CD14-positive monocyte (primary cell): Measurements from ENCODE around the gene COBLL1. TPM values are rescaled to one million over a fixed set of nuclear protein-coding genes. Genes with fewer than 3 reads are reported as not detected.

Source experiments
- DNase-seq, 3 donors: peaks; one replicate each; pipeline ENCODE4 v3.0.0-alpha.2; 2011 to 2022
- H2AFZ ChIP-seq: 2 replicates; pipeline ENCODE4 v1.6.0; 2012; ENCODE audit warnings: mild to moderate bottlenecking, low read depth, low read length, inconsistent platforms; ENCODE audit not compliant: insufficient read depth, poor library complexity, severe bottlenecking
- H3K27ac ChIP-seq, 2 donors: 1 replicate in 1 of 2; 2 replicates in 1 of 2; pipeline ENCODE4 v1.5.1; 2012 to 2013; ENCODE audit warnings: low read length in 2 of 2, control low read depth in 1 of 2, inconsistent platforms in 1 of 2, low read depth in 1 of 2, mild to moderate bottlenecking in 1 of 2
- H3K27me3 ChIP-seq, 2 donors: one replicate each; pipeline versions ENCODE4 v1.6.0 to v1.6.1; 2011 to 2013; ENCODE audit warnings: low read length in 2 of 2; ENCODE audit not compliant: control insufficient read depth in 2 of 2, insufficient read depth in 2 of 2
- H3K36me3 ChIP-seq, 2 donors: replicated peaks in 1 of 2; 1 replicate in 1 of 2; 2 replicates in 1 of 2; pipeline versions ENCODE4 v1.5.1 to v1.6.1; 2012 to 2013; ENCODE audit warnings: low read length in 2 of 2, control low read depth in 1 of 2, inconsistent platforms in 1 of 2, mild to moderate bottlenecking in 1 of 2; ENCODE audit not compliant: insufficient read depth in 2 of 2, control insufficient read depth in 1 of 2
- H3K4me1 ChIP-seq, 2 donors: 1 replicate in 1 of 2; 2 replicates in 1 of 2; pipeline versions ENCODE4 v1.5.1 to v1.6.1; 2012 to 2013; ENCODE audit warnings: low read length in 2 of 2, control low read depth in 1 of 2, inconsistent platforms in 1 of 2, mild to moderate bottlenecking in 1 of 2, moderate library complexity in 1 of 2; ENCODE audit not compliant: insufficient read depth in 2 of 2, control insufficient read depth in 1 of 2
- H3K4me2 ChIP-seq: replicated peaks from 2 replicates; pipeline ENCODE3; 2012; ENCODE audit warnings: low read length, moderate library complexity, mild to moderate bottlenecking; ENCODE audit not compliant: poor library complexity, severe bottlenecking; ENCODE audit errors: extremely low read depth
- H3K4me3 ChIP-seq, 3 experiments: fragments of 200-600 bp in 1 of 3; sonication (generic) in 1 of 3; replicated peaks in 1 of 3; 1 replicate in 2 of 3; 2 replicates in 1 of 3; pipeline ENCODE4 v1.5.1; 2011 to 2013; ENCODE audit warnings: low read length in 3 of 3, mild to moderate bottlenecking in 3 of 3, control low read depth in 2 of 3, low read depth in 2 of 3, inconsistent platforms in 1 of 3, moderate library complexity in 1 of 3
- H3K79me2 ChIP-seq: 2 replicates; pipeline ENCODE4 v1.6.0; 2012; ENCODE audit warnings: mild to moderate bottlenecking, control low read depth, inconsistent platforms, low read length, moderate library complexity; ENCODE audit not compliant: insufficient read depth
- H3K9ac ChIP-seq: 2 replicates; pipeline ENCODE4 v1.6.0; 2017; ENCODE audit warnings: low read length, mild to moderate bottlenecking; ENCODE audit not compliant: insufficient read depth, poor library complexity, severe bottlenecking
- H3K9me3 ChIP-seq, 2 donors: replicated peaks in 1 of 2; 1 replicate in 1 of 2; 2 replicates in 1 of 2; pipeline versions ENCODE4 v1.5.1 to v1.6.1; 2012 to 2013; ENCODE audit warnings: low read length in 2 of 2, control low read depth in 1 of 2; ENCODE audit not compliant: control insufficient read depth in 1 of 2, insufficient read depth in 1 of 2
- H4K20me1 ChIP-seq: 2 replicates; pipeline ENCODE4 v1.6.0; 2012; ENCODE audit warnings: mild to moderate bottlenecking, low read length, control low read depth, moderate library complexity; ENCODE audit not compliant: insufficient read depth
- H3K27ac Mint-ChIP-seq, 7 donors: one replicate each; pipeline ENCODE4 v1.8.0; 2020; ENCODE audit warnings: mild to moderate bottlenecking in 7 of 7, mixed read lengths in 7 of 7, moderate library complexity in 6 of 7, inconsistent platforms in 2 of 7
- H3K27me3 Mint-ChIP-seq, 3 donors: one replicate each; pipeline ENCODE4 v1.8.0; 2021 to 2022; ENCODE audit warnings: low read depth in 3 of 3, mild to moderate bottlenecking in 3 of 3, mixed read lengths in 3 of 3, moderate library complexity in 3 of 3, inconsistent platforms in 1 of 3
- H3K36me3 Mint-ChIP-seq, 2 donors: one replicate each; pipeline ENCODE4 v1.8.0; 2020; ENCODE audit warnings: mixed read lengths in 2 of 2, inconsistent platforms in 1 of 2, mild to moderate bottlenecking in 1 of 2
- H3K4me1 Mint-ChIP-seq: one replicate; pipeline ENCODE4 v1.8.0; 2020; ENCODE audit warnings: mild to moderate bottlenecking, mixed read lengths
- H3K4me3 Mint-ChIP-seq, 2 donors: one replicate each; pipeline ENCODE4 v1.8.0; 2020; ENCODE audit warnings: mild to moderate bottlenecking in 2 of 2, mixed read lengths in 2 of 2, moderate library complexity in 1 of 2
- H3K9me3 Mint-ChIP-seq, 7 donors: one replicate each; pipeline ENCODE4 v1.8.0; 2020 to 2022; ENCODE audit warnings: mixed read lengths in 7 of 7, mild to moderate bottlenecking in 6 of 7, moderate library complexity in 6 of 7, inconsistent platforms in 2 of 7
- CTCF ChIP-seq: fragments of 200-600 bp; IDR thresholded peaks from one replicate; pipeline ENCODE4 v1.8.0; 2022; ENCODE audit warnings: antibody characterized with exemption, mild to moderate bottlenecking
- WGBS: methylation state at CpG from one replicate; pipeline ENCODE4 v1.1.5; 2013; ENCODE audit warnings: missing lambda C conversion rate; ENCODE audit not compliant: insufficient coverage; 5-methylcytosine and 5-hydroxymethylcytosine counted together
- intact Hi-C, 2 donors: fragments of 100-400 bp; cut with micrococcal nuclease; formaldehyde crosslinking; loops; one replicate each; pipeline versions ENCODE4 v1.15.0 to v1.15.1; 2023
- polyA plus RNA-seq, 3 donors: library from polyadenylated mRNA; depleted of rRNA in 1 of 3; unstranded in 2 of 3; stranded (reverse) in 1 of 3; fragments of 300-500 nt in 2 of 3; fragments of >200 nt in 1 of 3; fragmentation: Illumina TruSeq in 2 of 3; gene quantifications; 1 replicate in 2 of 3; 2 replicates in 1 of 3; pipeline ENCODE4 v1.2.3, GENCODE V29; 2012 to 2021

Gene COBLL1
- polyA plus RNA-seq, 3 donors, result 0.18 to 0.54 (median 0.24) TPM

DNA sequence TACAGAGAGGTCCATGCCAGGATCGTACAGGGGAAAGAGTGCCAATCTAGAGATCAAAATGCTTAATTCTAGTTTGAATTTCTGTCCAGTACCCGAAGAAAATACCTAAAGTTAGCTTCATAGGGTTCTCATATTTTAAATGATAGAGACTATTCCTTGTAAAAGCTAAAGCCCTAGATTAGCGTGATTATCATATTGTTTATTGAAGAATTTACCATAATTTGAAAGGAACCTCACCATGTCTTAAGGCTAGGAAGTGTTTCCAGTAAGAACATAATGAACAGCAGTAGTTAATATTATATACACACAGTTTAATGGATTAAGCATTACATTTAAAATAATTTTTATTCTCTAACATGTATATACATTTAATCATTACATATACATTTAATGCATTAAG is 68.5 kb downstream of the COBLL1 start:
- no peaks in the 10 kb centered on the region for H3K27me3 ChIP-seq
- no peak overlapping the region for H3K9ac ChIP-seq
- Mint-ChIP-seq H3K27ac (no peak overlapping the region), H3K9me3 (no peaks in the 10 kb centered on the region), H3K4me1 (no peaks in the 10 kb centered on the region), H3K4me3 (no peak overlapping the region), H3K27me3 (no peaks in the 10 kb centered on the region), H3K36me3 (no peaks in the 10 kb centered on the region)
- no peak overlapping the region for H3K4me2 ChIP-seq
- H2AFZ ChIP-seq, result no peak overlapping the region
- TF ChIP-seq CTCF, result no peak
- no peaks in the 10 kb centered on the region for H3K9me3 ChIP-seq
- no peak overlapping the region for H3K4me3 ChIP-seq
- intact Hi-C loops, result no loop called here
- no peak overlapping the region for H3K27ac ChIP-seq
- no peaks in the 10 kb centered on the region for H3K36me3 ChIP-seq
- WGBS, result 83% methylated on average over 1 of the region's 3 CpGs
- no peaks in the 10 kb centered on the region for H3K4me1 ChIP-seq
- H3K79me2 ChIP-seq, result no peaks in the 10 kb centered on the region
- no peaks in the 10 kb centered on the region for H4K20me1 ChIP-seq
- DNase-seq, result no peak

DNA sequence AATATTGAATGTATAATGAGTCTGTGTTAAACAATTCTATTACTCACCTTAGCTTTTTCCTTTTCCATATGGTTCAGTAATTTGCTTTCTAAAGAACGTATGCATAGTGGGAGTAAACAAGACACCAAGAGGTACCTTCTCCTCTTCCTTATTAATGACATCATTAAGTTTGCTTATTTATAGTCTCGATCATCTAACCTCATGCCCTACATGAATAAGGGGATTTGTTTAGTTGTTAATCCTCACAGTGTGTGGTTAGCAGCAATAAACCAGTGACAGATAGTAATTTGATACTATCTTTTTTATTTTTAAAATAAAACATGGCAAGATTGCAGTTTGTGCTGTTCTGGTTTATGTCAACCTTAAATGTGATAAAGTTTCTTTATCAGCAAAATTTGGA is 69.7 kb downstream of the COBLL1 start:
- Mint-ChIP-seq H3K9me3 (no peaks in the 10 kb centered on the region), H3K27me3 (no peaks in the 10 kb centered on the region), H3K4me1 (no peaks in the 10 kb centered on the region), H3K4me3 (no peak overlapping the region), H3K27ac (no peak overlapping the region), H3K36me3 (no peaks in the 10 kb centered on the region)
- DNase-seq, result no peak
- H2AFZ ChIP-seq, result no peak overlapping the region
- no peaks in the 10 kb centered on the region for H3K79me2 ChIP-seq
- no peaks in the 10 kb centered on the region for H3K4me1 ChIP-seq
- H3K4me2 ChIP-seq, result no peak overlapping the region
- intact Hi-C loops, result no loop called here
- no peaks in the 10 kb centered on the region for H4K20me1 ChIP-seq
- no peaks in the 10 kb centered on the region for H3K9me3 ChIP-seq
- H3K36me3 ChIP-seq, result no peaks in the 10 kb centered on the region
- no peak overlapping the region for H3K9ac ChIP-seq
- H3K27ac ChIP-seq, result no peak overlapping the region
- H3K27me3 ChIP-seq, result no peaks in the 10 kb centered on the region
- H3K4me3 ChIP-seq, result no peak overlapping the region
- no CpG with 5 or more reads among the region's 2 CpGs for WGBS
- TF ChIP-seq CTCF, result no peak
